GM10847 (cell line): Measurements from ENCODE around the gene KCNK2.

Source experiments
- POLR2A ChIP-seq: IDR thresholded peaks from 2 replicates; pipeline ENCODE4 v1.6.1; 2011; ENCODE audit not compliant: insufficient read length; ENCODE audit errors: extremely low read depth

The KCNK2 gene

DNA sequence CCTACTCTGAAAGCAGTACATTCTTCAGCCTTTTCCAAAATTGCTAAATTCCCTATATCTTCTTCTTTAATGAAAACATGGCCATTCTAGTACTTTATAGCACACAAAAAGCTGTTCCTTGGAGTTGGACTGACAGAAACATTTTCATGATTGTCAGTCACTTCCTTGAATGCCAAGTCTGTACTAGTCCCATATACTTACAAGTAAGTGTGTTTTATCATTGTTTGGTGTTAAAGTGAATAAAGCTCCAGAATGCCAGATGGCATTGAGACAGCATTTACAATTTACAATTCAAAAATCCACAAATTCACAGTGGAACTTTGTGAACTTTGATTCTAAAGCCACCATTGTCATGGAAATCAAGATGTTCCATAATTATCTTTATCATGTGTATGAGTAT is 36.5 kb downstream of the KCNK2 start:
- no peak for TF ChIP-seq POLR2A

- TF ChIP-seq POLR2A, result no peak
These were observed 37.3 kb downstream of the KCNK2 start for GRCh38 chr1:215119719-215120365.

DNA sequence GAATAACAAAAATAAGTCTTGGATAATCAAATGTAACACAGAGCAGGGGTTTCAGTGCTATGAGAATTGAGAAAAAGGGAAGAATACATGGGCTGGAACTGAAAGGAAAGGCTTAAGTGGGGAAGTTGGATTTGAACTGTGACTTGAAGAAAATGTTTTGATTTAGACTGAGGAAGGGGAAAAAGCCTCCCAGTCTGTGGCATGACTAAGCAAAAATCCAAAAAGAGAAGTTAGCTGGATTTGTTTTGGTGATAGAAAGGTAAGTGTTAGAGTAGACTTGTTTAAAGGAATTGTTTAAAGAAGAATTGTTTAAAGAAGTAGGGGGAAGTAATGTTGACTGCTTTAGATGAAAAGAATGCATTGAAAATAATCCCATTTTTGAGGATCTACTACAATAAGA is 46.0 kb downstream of the KCNK2 start:
- no peak for TF ChIP-seq POLR2A

DNA sequence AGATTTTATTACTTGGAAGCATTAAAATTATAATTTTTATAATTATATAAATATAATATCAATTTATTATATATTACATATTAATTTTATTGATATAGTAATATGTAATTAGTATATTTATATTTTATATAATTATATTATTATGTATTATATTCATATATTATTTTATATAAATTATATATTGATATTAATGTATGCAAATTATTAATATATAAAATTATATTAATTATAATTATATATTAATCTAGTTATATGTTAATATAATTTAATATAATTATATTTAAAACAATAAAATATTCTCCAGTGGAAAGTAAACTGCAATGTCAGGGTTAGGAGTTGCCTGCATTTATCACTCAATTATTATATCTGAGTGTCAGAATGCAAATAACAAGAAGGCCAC is 48.8 kb downstream of the KCNK2 start:
- TF ChIP-seq POLR2A, result no peak

- no peak for TF ChIP-seq POLR2A
These were observed 49.6 kb downstream of the KCNK2 start for GRCh38 chr1:215132156-215132555.

DNA sequence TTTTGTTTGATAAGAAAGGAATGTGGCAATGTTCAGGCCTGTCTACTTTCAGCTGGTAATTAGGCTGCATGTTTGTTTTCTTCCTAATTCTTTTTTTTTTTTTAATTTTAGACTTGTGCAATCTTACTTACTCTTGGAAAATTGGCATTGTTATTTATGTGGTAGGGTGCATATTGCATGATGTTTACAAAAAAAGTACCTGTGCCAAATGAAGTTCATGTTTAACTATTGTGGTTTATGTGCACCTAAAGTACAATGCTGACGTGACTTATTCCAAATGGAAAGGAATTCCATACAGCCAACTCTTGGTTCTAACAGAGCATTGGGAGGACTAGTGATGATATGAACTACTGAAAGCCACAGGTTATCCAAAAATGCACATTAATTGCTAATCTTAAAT is 51.0 kb downstream of the KCNK2 start:
- TF ChIP-seq POLR2A, result no peak

DNA sequence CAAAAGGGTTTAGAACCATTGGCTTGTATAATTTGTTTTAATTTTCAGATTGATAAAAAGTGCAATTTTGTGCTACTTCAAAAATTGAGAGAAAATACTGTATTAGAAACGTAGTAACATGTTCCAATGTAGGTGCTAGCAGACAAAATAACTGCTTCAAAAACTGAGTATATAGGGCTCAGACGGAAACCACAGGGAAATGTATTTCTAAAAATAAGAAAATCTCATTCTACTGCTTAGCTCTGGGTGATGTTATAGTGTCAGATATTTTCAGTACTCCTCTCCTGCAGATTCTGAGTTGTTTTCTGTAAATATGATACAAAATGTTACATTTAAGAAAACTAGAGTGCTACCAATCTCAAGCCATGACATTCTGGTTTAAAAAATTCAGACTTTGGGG is 55.4 kb downstream of the KCNK2 start:
- no peak for TF ChIP-seq POLR2A

DNA sequence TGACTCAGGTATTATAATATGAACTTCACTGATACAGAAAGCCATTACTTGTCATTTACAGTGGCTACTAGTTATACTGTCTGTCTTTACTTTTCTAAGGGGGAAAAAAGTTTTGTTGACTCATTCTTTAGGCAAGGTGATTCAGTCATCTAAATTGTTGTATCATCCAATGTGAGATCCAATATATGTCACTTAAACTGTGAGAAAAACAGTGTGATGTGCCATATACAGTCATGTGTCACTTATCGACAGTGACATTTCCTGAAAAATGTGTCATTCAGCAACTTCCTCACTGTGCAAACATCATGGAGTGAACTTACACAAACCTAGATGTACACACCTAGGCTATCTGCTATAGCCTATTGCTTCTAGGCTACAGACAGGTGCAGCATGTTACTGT is 57.6 kb downstream of the KCNK2 start:
- no peak for TF ChIP-seq POLR2A

DNA sequence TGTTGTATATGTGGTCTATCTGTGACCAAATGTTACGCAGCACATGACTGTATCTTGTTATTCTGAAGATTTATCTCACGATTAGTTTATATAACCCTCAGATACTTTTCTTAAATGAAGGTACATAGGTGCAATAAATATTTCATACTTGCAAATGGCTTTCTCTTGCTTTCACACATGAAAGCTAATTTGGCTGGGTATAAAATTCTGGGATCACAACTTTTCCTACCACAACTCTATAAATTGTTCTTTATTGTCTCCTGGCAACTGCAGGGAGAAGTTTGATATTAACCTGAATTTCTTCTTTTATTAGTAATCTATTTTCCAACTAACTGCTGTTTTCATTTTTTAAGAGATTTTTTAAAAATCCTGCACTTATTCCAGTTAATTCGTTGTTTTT is 58.9 kb downstream of the KCNK2 start:
- TF ChIP-seq POLR2A, result no peak

DNA sequence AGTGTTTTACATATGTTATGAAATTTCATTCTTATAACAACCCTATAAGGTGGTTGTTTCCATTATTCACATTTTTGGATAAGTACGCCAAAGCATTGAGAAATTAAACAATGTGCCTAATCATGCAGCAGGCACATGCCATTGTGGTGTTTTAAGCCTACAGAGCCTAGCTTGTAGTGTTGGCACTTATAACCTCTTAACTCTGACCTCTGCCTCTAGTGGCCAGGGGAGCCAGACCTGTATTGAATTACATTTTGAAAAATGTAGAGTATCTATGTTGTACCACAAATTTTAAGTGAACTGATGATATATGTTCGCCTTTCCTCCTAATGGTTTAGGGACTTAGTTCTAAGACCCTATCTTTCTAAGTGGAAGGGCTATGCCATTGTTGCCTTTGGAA is 61.0 kb downstream of the KCNK2 start:
- no peak for TF ChIP-seq POLR2A

DNA sequence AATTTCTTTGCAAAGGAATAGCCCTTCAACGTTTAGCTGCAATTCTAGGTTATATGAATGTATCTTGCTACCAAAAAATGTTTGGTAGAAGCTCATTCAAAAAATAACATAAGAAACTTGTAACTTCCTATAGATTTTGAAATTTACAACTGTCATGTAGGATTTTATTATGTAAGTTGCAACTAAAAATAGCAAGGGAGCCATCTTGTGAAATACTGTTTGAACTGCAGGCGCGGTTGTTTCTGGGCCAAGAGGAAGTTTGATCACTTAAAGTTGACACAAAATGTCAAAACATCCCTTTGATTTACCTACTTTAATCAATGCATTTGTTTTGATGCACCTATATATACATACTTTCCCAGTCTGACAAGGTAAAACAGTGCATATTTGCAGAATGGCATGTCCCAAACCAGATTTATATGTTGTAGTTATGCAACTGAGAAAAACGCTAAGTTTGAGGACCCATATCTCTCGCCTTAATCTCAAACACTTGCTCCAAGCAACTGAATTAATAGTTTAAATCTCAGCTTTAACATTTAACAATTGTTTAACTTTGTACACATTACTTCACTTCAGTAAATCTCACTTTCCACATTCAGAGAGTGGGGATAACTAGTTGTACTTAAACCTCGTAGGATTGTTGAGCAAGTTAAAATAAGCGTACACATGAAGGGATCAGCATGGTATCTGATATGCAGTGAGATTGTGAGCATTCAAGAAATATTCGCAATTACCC is 63.9 kb downstream of the KCNK2 start:
- TF ChIP-seq POLR2A, result no peak

DNA sequence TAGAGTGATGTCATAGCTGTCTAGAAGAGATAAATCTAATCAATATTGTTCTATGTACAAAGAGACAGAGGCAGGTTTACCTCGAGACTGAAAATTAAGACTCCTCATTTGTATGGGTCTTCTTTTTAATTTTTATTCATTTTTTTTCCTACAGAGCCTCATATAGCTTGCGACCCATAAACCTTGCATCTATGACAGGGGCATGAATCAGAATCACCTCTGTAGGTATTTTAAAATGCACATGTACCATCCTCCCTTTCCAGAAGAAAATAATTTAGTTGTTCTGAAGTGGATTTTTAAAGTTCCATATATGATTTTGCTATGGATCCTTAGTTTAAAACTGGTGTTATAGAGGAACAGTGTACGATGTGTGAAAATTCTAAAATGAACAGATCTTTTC is 64.5 kb downstream of the KCNK2 start:
- TF ChIP-seq POLR2A, result no peak

DNA sequence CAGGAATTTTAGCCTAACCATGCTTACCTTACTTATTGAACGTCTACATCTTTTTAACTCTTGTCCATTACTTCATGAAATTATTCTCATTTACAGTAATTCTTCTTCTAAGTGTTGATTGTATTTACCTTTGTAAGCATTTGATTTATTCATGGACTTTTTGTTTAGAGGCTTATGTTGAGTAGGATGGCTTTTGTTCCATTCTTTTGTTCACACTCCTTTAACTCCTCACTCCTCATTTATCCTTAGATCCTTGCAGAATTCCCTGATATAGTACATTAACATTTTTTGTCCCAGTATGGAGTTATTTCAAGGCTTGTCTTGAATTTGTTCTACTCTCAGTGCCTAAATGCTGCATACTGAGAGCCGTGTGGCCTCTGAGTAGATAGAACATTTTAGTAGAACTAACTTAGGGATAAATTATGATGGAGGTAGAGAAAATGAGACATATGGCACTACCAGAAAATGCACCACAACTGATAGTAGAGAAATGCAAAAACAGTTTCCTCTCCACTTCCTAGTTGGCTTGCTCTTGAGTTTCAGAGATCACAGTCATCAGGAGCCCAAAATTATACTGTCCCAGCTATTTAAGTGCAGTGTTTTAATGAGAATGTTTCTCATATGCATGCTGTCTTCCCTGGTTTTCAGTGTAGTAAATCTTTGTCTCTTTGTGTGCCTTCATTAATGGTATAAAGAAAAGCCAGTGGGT is 69.5 kb downstream of the KCNK2 start:
- TF ChIP-seq POLR2A, result no peak

DNA sequence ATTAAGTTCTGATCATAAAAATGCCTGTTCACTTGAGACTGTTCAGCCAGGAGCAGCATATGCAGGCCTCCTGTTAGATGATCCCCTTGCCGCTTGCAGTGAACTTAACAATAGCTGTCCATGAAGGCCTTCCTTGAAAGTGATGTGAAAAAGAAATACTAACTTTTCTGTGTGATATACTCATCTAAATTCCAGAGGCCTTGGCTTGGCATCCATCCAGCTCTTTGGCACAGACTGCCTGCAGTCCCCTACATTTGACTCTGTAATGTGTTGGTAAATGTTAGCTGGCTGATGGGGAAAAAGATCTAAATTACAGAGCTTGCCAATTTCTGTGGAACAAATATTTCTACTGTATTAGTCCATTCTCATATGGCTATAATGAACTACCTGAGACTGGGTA is 73.7 kb downstream of the KCNK2 start:
- no peak for TF ChIP-seq POLR2A

DNA sequence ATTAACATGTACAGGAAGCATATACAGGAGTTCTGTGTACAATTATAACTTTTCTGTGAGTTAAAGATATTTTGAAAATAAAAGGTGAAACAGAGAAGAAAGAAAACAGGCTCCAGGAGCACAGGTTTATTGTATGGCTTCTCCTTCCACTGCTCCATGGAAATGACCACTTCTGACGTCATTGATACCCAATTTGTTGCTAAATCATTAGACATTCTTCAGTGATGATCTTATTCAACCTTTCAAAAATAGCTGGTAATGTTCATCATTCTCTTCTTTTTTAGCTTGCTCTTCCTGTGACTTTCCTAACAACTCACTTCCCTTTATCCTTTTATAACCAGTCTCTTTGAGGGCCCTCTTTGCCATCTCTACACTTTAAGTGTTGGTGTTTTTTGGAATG is 77.8 kb downstream of the KCNK2 start:
- no peak for TF ChIP-seq POLR2A

GRCh38 chr1:215166886-215167285 is 84.3 kb downstream of the KCNK2 start:
- TF ChIP-seq POLR2A, result no peak
